22Rv1 (cell line): ENCODE data around the gene CCDC188.

Experiments
- H3K27ac ChIP-seq: fragments of 450-650 bp; 2 replicates; pipeline ENCODE4 v1.5.1; 2017
- CTCF ChIP-seq: fragments of 450-650 bp; IDR thresholded peaks from 2 replicates; pipeline ENCODE4 v1.5.1; 2017; ENCODE audit warnings: mild to moderate bottlenecking
- ZFX ChIP-seq: fragments of 450-650 bp; IDR thresholded peaks from 2 replicates; pipeline ENCODE4 v1.6.1; 2017; ENCODE audit warnings: antibody characterized with exemption, borderline replicate concordance

Gene CCDC188

DNA sequence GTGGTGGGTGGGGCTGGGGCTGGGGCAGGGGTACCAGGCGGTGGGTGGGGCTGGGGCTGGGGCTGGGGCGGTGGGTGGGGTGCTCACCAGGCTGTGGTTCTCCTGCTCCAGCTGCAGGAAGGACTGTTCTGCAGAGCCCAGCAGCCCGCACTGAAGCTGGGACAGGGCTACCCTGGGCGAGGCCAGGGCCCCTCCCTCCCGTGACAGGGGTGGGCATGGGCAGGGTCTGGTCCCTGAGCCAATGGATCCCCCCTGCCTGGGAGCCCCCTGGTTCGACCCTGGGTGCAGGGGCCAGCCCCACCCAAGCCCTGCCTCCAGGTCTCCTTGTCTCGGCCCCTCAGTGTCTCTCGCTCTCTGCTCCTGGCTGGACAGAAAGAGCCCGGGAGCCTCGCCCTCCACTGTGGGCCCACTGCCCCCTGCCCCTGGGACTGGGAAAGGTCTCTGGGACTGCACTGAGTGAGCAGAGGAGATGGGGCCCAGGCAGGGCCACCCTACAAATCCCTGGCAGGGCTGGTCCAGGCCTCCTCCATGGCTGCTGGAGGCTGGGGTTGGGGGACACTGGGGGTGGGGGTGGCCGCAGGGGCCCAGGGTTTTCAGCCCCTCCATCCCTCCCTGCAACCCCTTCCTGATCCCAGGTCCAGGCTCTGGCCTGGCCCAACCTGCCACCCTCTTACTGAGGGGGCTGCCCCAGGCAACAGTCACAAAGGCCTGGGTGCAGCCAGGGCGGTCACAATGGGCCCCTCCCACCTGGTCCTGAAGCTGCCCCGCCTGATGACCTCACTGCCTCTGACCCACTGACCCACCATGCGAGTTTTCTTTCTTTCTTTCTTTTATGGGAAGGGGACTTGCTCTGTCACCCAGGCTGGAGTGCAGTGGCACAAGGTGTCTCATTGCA lies at the start of gene CCDC188:
TSS of gene CCDC188 (minus strand) at position 675 of the 895 bp plus-strand sequence. CDS start at position 606, 69 bp downstream.
- TF ChIP-seq ZFX, result no peak
- no peak for TF ChIP-seq CTCF
- H3K27ac ChIP-seq, result no peak within 1 kb of the TSS

DNA sequence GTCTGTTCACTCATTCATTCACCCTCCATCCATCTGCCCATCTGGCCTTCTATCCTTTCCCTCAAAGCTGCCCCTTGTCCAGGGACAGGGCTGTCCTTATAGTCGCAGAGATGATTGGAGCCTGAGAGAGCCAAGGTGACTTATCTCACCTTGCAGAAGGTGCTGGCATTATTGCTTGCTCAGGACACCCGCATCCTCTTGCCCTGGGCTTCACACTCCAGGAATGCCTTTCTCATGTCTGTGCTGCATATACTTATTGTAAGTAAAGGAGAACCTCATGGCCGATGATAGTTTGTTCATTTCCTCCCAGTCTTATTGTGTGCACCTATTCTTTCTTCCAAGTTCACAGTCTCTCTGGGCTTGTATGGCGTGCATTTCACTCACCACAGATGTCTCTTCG lies 49.1 kb upstream of the CCDC188 start:
- TF ChIP-seq CTCF (no peak), ZFX (no peak)
- no peak overlapping the region for H3K27ac ChIP-seq

DNA sequence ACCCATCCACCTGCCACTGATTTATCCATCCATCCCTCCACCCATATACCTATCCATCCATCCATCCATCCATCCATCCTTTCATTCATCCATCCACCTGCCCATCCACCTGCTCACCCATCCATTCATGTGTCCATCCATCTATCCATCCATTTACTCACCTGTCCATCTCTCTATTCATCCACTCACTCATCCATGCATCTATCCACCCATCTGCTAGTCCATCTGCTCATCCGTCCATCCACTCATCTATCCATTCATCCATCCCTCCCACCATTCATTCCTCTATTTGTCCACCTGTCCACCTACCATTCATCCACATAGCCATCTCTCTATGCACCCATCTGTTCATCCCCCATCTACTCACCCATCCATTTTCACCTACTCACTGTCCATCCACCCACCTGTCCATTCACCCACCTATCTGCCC lies 48.6 kb upstream of the CCDC188 start:
- no peak overlapping the region for H3K27ac ChIP-seq
- TF ChIP-seq CTCF (no peak), ZFX (no peak)

DNA sequence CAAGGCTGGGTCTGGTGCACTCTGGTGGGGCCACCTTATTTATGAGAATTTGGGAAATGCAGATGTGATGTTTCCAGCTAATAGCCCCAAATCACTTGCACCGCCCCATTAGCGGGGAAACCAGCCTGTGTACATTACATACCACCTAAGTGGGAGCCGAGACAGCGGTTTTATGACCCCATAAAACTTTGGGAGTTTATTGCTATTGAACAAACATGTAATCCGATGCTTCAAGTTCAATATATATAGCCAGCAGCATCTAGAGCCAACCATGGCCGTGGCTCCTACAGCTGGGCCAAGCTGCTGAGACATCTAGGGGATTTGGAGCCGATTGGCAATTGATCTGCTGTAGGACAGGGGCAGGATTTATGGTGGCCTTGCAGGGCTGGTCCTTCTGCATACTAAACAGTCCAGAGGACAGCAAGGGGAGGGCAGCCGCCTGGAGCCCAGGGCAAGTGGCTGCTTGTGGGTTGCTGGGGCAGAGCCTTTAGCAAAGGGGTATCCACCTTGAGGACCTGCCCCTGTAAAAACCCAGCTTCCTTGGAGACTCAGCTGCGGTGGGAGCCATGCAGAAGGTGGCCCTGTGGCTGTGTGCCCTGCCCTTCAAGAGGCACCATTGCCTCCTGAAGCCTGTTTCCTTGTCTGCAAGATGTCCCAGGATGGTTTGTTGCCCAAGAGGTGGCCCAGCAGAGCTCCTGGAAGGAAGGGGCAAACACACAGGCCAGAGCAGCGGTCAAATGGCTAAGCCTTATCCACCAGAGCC lies 47.9 kb upstream of the CCDC188 start:
- no peak for TF ChIP-seq CTCF
- no peak for TF ChIP-seq ZFX
- no peak overlapping the region for H3K27ac ChIP-seq

- TF ChIP-seq CTCF, result no peak
- no peak for TF ChIP-seq ZFX
- no peak overlapping the region for H3K27ac ChIP-seq
Measured at GRCh38 chr22:20197407-20198030, 46.7 kb upstream of the CCDC188 start.

GRCh38 chr22:20196094-20196842 lies 45.4 kb upstream of the CCDC188 start:
- no peak for TF ChIP-seq CTCF
- no peak for TF ChIP-seq ZFX
- H3K27ac ChIP-seq, result no peak overlapping the region
